Testis (tissue), 3 donors: ENCODE data around the gene ZNF263. TPM values are rescaled to one million over a fixed set of nuclear protein-coding genes. Genes with fewer than 3 reads are reported as not detected.

ENCODE experiments used
- DNase-seq: peaks from one replicate; pipeline ENCODE4 v3.0.0-alpha.2; 2019
- H3K27ac ChIP-seq, 2 donors: fragments of 200-600 bp; sonication (generic); one replicate each; pipeline ENCODE4 v1.5.1; 2019
- H3K27me3 ChIP-seq: fragments of 200-600 bp; sonication (generic); one replicate; pipeline ENCODE4 v1.5.1; 2019
- H3K36me3 ChIP-seq: fragments of 200-600 bp; sonication (generic); one replicate; pipeline ENCODE4 v1.5.1; 2017; ENCODE audit warnings: low read depth; ENCODE audit errors: missing control alignments
- H3K4me1 ChIP-seq: fragments of 200-600 bp; sonication (generic); one replicate; pipeline ENCODE4 v1.5.1; 2019
- H3K4me3 ChIP-seq, 2 donors: fragments of 200-600 bp; sonication (generic); one replicate each; pipeline ENCODE4 v1.5.1; 2017 to 2019
- H3K9me3 ChIP-seq: fragments of 200-600 bp; sonication (generic); one replicate; pipeline ENCODE4 v1.5.1; 2017
- CTCF ChIP-seq, 3 experiments: fragments of 450-650 bp in 2 of 3; fragments of 200-600 bp in 1 of 3; sonication (generic) in 1 of 3; IDR thresholded peaks; one replicate each; pipeline ENCODE4 v1.5.1; 2016 to 2019; ENCODE audit warnings: antibody characterized with exemption in 3 of 3, mild to moderate bottlenecking in 2 of 3, moderate library complexity in 1 of 3
- POLR2A ChIP-seq: fragments of 450-650 bp; IDR thresholded peaks from one replicate; pipeline ENCODE4 v1.6.1; 2017; ENCODE audit warnings: antibody characterized with exemption, mild to moderate bottlenecking, moderate library complexity
- WGBS, 2 donors: methylation state at CpG; one replicate each; pipeline ENCODE4 v1.1.5; 2018; 5-methylcytosine and 5-hydroxymethylcytosine counted together
- intact Hi-C: fragments of 100-400 bp; cut with DNase I; formaldehyde crosslinking; loops from one replicate; pipeline ENCODE4 v1.15.1; 2023; ENCODE audit warnings: low total_unique reads
- polyA plus RNA-seq: library from polyadenylated mRNA; stranded (reverse); fragments of 350-450 nt; fragmentation: Illumina TruSeq; extraction: RNeasy Lipid Tissue Mini Kit (QIAGEN cat#74804); gene quantifications from one replicate; pipeline ENCODE4 v1.2.3, GENCODE V29; 2014; ENCODE audit warnings: low read depth, low replicate concordance; ENCODE audit not compliant: insufficient read depth
- total RNA-seq, 2 donors: library from RNA; depleted of rRNA; stranded (reverse); fragments of >200 nt; gene quantifications; one replicate each; pipeline ENCODE4 v1.2.3, GENCODE V29; 2016

ZNF263 gene
- total and polyA plus RNA-seq, 3 donors from 2014 or later = 44.7 to 58.3 (median 47.3) TPM

GRCh38 chr16:3235856-3236669 is 47.2 kb upstream of the ZNF263 start:
- WGBS, 2 donors = 58 to 74% methylated on average over 21 to 22 of the region's 29 CpGs
- no peak for TF ChIP-seq CTCF (IDR thresholded peaks at IDR 0.05)
- TF ChIP-seq POLR2A = no peak
- Histone ChIP-seq H3K9me3 (no peaks in the 10 kb centered on the region), H3K36me3 (peaks cover 3% of the 10 kb centered on the region), H3K27ac (peak overlapping the region in 1 of 2 donors; percentile 53), H3K27me3 (no peaks in the 10 kb centered on the region), H3K4me1 (peaks cover 10% of the 10 kb centered on the region), H3K4me3 (peak overlapping the region; percentile 24 to 36)
- intact Hi-C loops = no loop called here
- DNase-seq = peak; percentile 66

- no peak overlapping the region for H3K27ac ChIP-seq
- no peaks in the 10 kb centered on the region for H3K4me1 ChIP-seq
- intact Hi-C loops = no loop called here
- WGBS, 2 donors = 70 to 80% methylated on average over 5 of the region's 5 CpGs
- TF ChIP-seq POLR2A (no peak), CTCF (IDR thresholded peaks at IDR 0.05) (no peak)
- no peaks in the 10 kb centered on the region for H3K9me3 ChIP-seq
- H3K36me3 ChIP-seq = no peaks in the 10 kb centered on the region
- no peak overlapping the region for H3K4me3 ChIP-seq
- no peaks in the 10 kb centered on the region for H3K27me3 ChIP-seq
- no peak for DNase-seq
These were observed 41.5 kb upstream of the ZNF263 start for GRCh38 chr16:3241761-3242160.

- intact Hi-C loops = no loop called here
- H3K4me1 ChIP-seq = no peaks in the 10 kb centered on the region
- no peak for TF ChIP-seq POLR2A
- H3K9me3 ChIP-seq = no peaks in the 10 kb centered on the region
- no peak overlapping the region for H3K4me3 ChIP-seq
- no peak overlapping the region for H3K27ac ChIP-seq
- no peak for DNase-seq
- 81 to 85% methylated on average over 11 of the region's 11 CpGs for WGBS, 2 donors
- H3K27me3 ChIP-seq = no peaks in the 10 kb centered on the region
- no peaks in the 10 kb centered on the region for H3K36me3 ChIP-seq
These were observed 40.6 kb upstream of the ZNF263 start for GRCh38 chr16:3242709-3243108.

- Histone ChIP-seq H3K9me3 (no peaks in the 10 kb centered on the region), H3K4me3 (no peak overlapping the region), H3K36me3 (no peaks in the 10 kb centered on the region), H3K27me3 (no peaks in the 10 kb centered on the region), H3K27ac (no peak overlapping the region), H3K4me1 (no peaks in the 10 kb centered on the region)
- intact Hi-C loops = no loop called here
- no peak for DNase-seq
- TF ChIP-seq POLR2A = no peak
- no peak for TF ChIP-seq CTCF (IDR thresholded peaks at IDR 0.05)
- 84 to 88% methylated on average over 6 of the region's 6 CpGs for WGBS, 2 donors
These were observed 39.4 kb upstream of the ZNF263 start for GRCh38 chr16:3243882-3244281.

- no peaks in the 10 kb centered on the region for H3K9me3 ChIP-seq
These were observed 37.3 kb upstream of the ZNF263 start for GRCh38 chr16:3246002-3246401.

More at GRCh38 chr16:3246002-3246401, 37.3 kb upstream of the ZNF263 start:
- TF ChIP-seq POLR2A (no peak), CTCF (IDR thresholded peaks at IDR 0.05) (no peak)
- no peaks in the 10 kb centered on the region for H3K27me3 ChIP-seq
- WGBS, 2 donors = 69 to 81% methylated on average over 7 of the region's 7 CpGs
- H3K4me1 ChIP-seq = no peaks in the 10 kb centered on the region
- no peak overlapping the region for H3K4me3 ChIP-seq
- no peak for DNase-seq
- H3K36me3 ChIP-seq = no peaks in the 10 kb centered on the region
- intact Hi-C loops = no loop called here
- H3K27ac ChIP-seq = no peak overlapping the region
